Neural cell (in vitro differentiated cells): Measurements from ENCODE around the gene STAT3. TPM values are rescaled to one million over a fixed set of nuclear protein-coding genes. Genes with fewer than 3 reads are reported as not detected.

ENCODE experiments used
- H2AFZ ChIP-seq: fragments of 200-600, 300-800 bp; sonication (generic), shearing (Covaris generic); 2 replicates; pipeline ENCODE4 v1.6.0; 2014; ENCODE audit warnings: low read depth, mild to moderate bottlenecking, antibody characterized with exemption, low read length, moderate library complexity
- H3F3A ChIP-seq: fragments of 200-600 bp; shearing (Covaris generic); 2 replicates; pipeline ENCODE4 v1.6.1; 2016; ENCODE audit warnings: mild to moderate bottlenecking, moderate library complexity, mixed read lengths, antibody characterized with exemption, low read length; ENCODE audit not compliant: insufficient read depth, poor library complexity, severe bottlenecking
- H3K27ac ChIP-seq: fragments of 200-600, 300-800 bp; sonication (generic), shearing (Covaris generic); 2 replicates; pipeline ENCODE4 v1.5.1; 2014; ENCODE audit warnings: mild to moderate bottlenecking, low read length, moderate library complexity
- H3K27me3 ChIP-seq: fragments of 300-800, 200-600 bp; sonication (generic), shearing (Covaris generic); 2 replicates; pipeline ENCODE4 v1.6.0; 2014; ENCODE audit warnings: mild to moderate bottlenecking, low read depth, low read length, moderate library complexity; ENCODE audit not compliant: insufficient read depth
- H3K36me3 ChIP-seq: fragments of 300-800, 200-600 bp; sonication (generic), shearing (Covaris generic); 2 replicates; pipeline ENCODE4 v1.5.1; 2014; ENCODE audit warnings: mild to moderate bottlenecking, antibody characterized with exemption, low read length, moderate library complexity; ENCODE audit not compliant: insufficient read depth
- H3K4me2 ChIP-seq: fragments of 300-800, 200-600 bp; sonication (generic), shearing (Covaris generic); 2 replicates; pipeline ENCODE4 v1.6.0; 2014; ENCODE audit warnings: mild to moderate bottlenecking, low read length
- H3K4me3 ChIP-seq: fragments of 300-800, 200-600 bp; sonication (generic), shearing (Covaris generic); 2 replicates; pipeline ENCODE4 v1.5.1; 2014; ENCODE audit warnings: mild to moderate bottlenecking, low read length, moderate library complexity
- H3K79me2 ChIP-seq: fragments of 200-600 bp; shearing (Covaris generic); replicated peaks from 2 replicates; pipeline ENCODE4 v1.6.0; 2014; ENCODE audit warnings: mild to moderate bottlenecking, low read length, moderate library complexity; ENCODE audit not compliant: insufficient read depth
- H3K9ac ChIP-seq: fragments of 300-800, 200-600 bp; sonication (generic), shearing (Covaris generic); 2 replicates; pipeline ENCODE4 v1.6.1; 2016; ENCODE audit warnings: mild to moderate bottlenecking, low read length, mixed read lengths
- H3K9me2 ChIP-seq: fragments of 200-600 bp; shearing (Covaris generic); 2 replicates; pipeline ENCODE4 v1.6.1; 2016; ENCODE audit warnings: mild to moderate bottlenecking, low read length, mixed read lengths; ENCODE audit not compliant: insufficient read depth
- H3K9me3 ChIP-seq: fragments of 200-600, 300-800 bp; sonication (generic), shearing (Covaris generic); 2 replicates; pipeline ENCODE4 v1.6.1; 2016; ENCODE audit warnings: mild to moderate bottlenecking, mixed run types, low read length, moderate library complexity, mixed read lengths
- H4K20me1 ChIP-seq: fragments of 200-600 bp; shearing (Covaris generic); 2 replicates; pipeline ENCODE4 v1.6.1; 2016; ENCODE audit warnings: mild to moderate bottlenecking, mixed run types; ENCODE audit not compliant: insufficient read depth
- CTCF ChIP-seq: fragments of 450-650 bp; IDR thresholded peaks from 2 replicates; pipeline ENCODE4 v1.5.1; 2014; ENCODE audit warnings: antibody characterized with exemption, mild to moderate bottlenecking, moderate library complexity; ENCODE audit not compliant: poor library complexity, severe bottlenecking
- EP300 ChIP-seq: fragments of 450-650 bp; conservative IDR thresholded peaks from 2 replicates; pipeline ENCODE4 v1.6.1; 2014; ENCODE audit warnings: antibody characterized with exemption, mild to moderate bottlenecking, moderate library complexity; ENCODE audit not compliant: poor library complexity, severe bottlenecking
- EZH2 ChIP-seq: fragments of 200-600, 300-800 bp; shearing (Covaris generic), sonication (generic); IDR thresholded peaks from 2 replicates; pipeline ENCODE4 v1.6.1; 2014; ENCODE audit warnings: antibody characterized with exemption, low read length, borderline replicate concordance, mild to moderate bottlenecking; ENCODE audit not compliant: insufficient read depth, poor library complexity, severe bottlenecking
- MXI1 ChIP-seq: fragments of 450-650 bp; conservative IDR thresholded peaks from 2 replicates; pipeline ENCODE4 v1.6.1; 2014; ENCODE audit warnings: antibody characterized with exemption, mild to moderate bottlenecking; ENCODE audit not compliant: poor library complexity, severe bottlenecking
- POLR2AphosphoS5 ChIP-seq: IDR thresholded peaks from 2 replicates; pipeline ENCODE4 v1.6.1; 2012
- RAD21 ChIP-seq: fragments of 450-650 bp; conservative IDR thresholded peaks from 2 replicates; pipeline ENCODE4 v1.6.1; 2014; ENCODE audit warnings: antibody characterized with exemption, mild to moderate bottlenecking, moderate library complexity
- REST ChIP-seq: IDR thresholded peaks from 2 replicates; pipeline ENCODE4 v1.6.1; 2012; ENCODE audit warnings: borderline replicate concordance
- SMC3 ChIP-seq: fragments of 450-650 bp; conservative IDR thresholded peaks from 2 replicates; pipeline ENCODE4 v1.6.1; 2014; ENCODE audit warnings: antibody characterized with exemption, mild to moderate bottlenecking, moderate library complexity; ENCODE audit not compliant: poor library complexity
- TAF1 ChIP-seq: IDR thresholded peaks from 2 replicates; pipeline ENCODE4 v1.6.1; 2012; ENCODE audit warnings: low read depth
- polyA plus RNA-seq: library from polyadenylated mRNA; depleted of rRNA; stranded (reverse); fragments of >200 nt; gene quantifications from 2 replicates; pipeline ENCODE4 v1.2.3, GENCODE V29; 2014

STAT3 gene
- polyA plus RNA-seq, 1 donor from 2014 or later, result 24.2 TPM

GRCh38 chr17:42341568-42341967 lies 46.7 kb downstream of the STAT3 start:
- Histone ChIP-seq H4K20me1 (no peaks in the 10 kb centered on the region), H3K9me3 (no peaks in the 10 kb centered on the region), H3K4me2 (no peak overlapping the region), H3K9ac (no peak overlapping the region), H3K9me2 (no peaks in the 10 kb centered on the region), H3K27me3 (no peaks in the 10 kb centered on the region), H3F3A (no peaks in the 10 kb centered on the region), H2AFZ (no peak overlapping the region), H3K79me2 (no peaks in the 10 kb centered on the region), H3K27ac (no peak overlapping the region), H3K4me3 (no peak overlapping the region), H3K36me3 (peaks cover 3% of the 10 kb centered on the region)
- TF ChIP-seq EZH2 (no peak), MXI1 (no peak), TAF1 (no peak), SMC3 (no peak), POLR2AphosphoS5 (no peak), EP300 (no peak), CTCF (no peak), REST (no peak), RAD21 (no peak)

GRCh38 chr17:42340691-42341127 lies 47.5 kb downstream of the STAT3 start:
- TF ChIP-seq REST, result no peak
- TF ChIP-seq POLR2AphosphoS5, result no peak
- no peak for TF ChIP-seq EZH2
- TF ChIP-seq CTCF, result no peak
- TF ChIP-seq EP300, result no peak
- TF ChIP-seq TAF1, result no peak
- TF ChIP-seq SMC3, result no peak
- no peak for TF ChIP-seq MXI1
- no peak for TF ChIP-seq RAD21
- Histone ChIP-seq H3K27ac (no peak overlapping the region), H3K79me2 (no peaks in the 10 kb centered on the region), H3K9me3 (no peaks in the 10 kb centered on the region), H3K27me3 (no peaks in the 10 kb centered on the region), H3K36me3 (peaks cover 3% of the 10 kb centered on the region), H3K9me2 (no peaks in the 10 kb centered on the region), H3K4me2 (no peak overlapping the region), H3K4me3 (no peak overlapping the region), H2AFZ (no peak overlapping the region), H4K20me1 (no peaks in the 10 kb centered on the region), H3K9ac (no peak overlapping the region), H3F3A (no peaks in the 10 kb centered on the region)
